Activated T-cell treated with anti-CD3 and anti-CD28 coated beads, Interleukin-2, amount 50 U/mL, for 72 hours (primary cell): ENCODE data around the gene CDC73. TPM values are rescaled to one million over a fixed set of nuclear protein-coding genes. Genes with fewer than 3 reads are reported as not detected.
"Not testable (repeated sequence)": the region's sequence is repeated elsewhere in the genome, so short reads cannot be mapped to it uniquely, and the experiment has no call there.

Source experiments
- ATAC-seq, 2 donors: fragments of 150-1000 bp; cut with Tn5 transposase; replicated peaks in 1 of 2; 2 replicates each; pipeline ENCODE4 v1.10.0; 2021; ENCODE audit warnings: moderate library complexity in 2 of 2, mild to moderate bottlenecking in 1 of 2
- DNase-seq, 2 donors: peaks; one replicate each; pipeline ENCODE4 v3.0.0; 2021 to 2022; ENCODE audit warnings: mixed read lengths in 1 of 2
- H3K27ac Mint-ChIP-seq: one replicate; pipeline ENCODE4 v1.8.0; 2022; ENCODE audit warnings: mild to moderate bottlenecking, moderate library complexity, mixed read lengths
- H3K27me3 Mint-ChIP-seq: one replicate; pipeline ENCODE4 v1.8.0; 2022; ENCODE audit warnings: low read depth, mixed read lengths
- H3K36me3 Mint-ChIP-seq, 2 donors: one replicate each; pipeline ENCODE4 v1.8.0; 2022; ENCODE audit warnings: mixed read lengths in 2 of 2, mild to moderate bottlenecking in 1 of 2; ENCODE audit not compliant: insufficient read depth in 2 of 2
- H3K4me1 Mint-ChIP-seq: one replicate; pipeline ENCODE4 v1.8.0; 2022; ENCODE audit warnings: low read depth, mixed read lengths
- H3K4me3 Mint-ChIP-seq, 2 donors: one replicate each; pipeline ENCODE4 v1.8.0; 2022; ENCODE audit warnings: mild to moderate bottlenecking in 2 of 2, mixed read lengths in 2 of 2, moderate library complexity in 2 of 2
- H3K9me3 Mint-ChIP-seq, 2 donors: one replicate each; pipeline ENCODE4 v1.8.0; 2022; ENCODE audit warnings: mixed read lengths in 2 of 2
- total RNA-seq, 2 donors: library from RNA; stranded (reverse); gene quantifications; one replicate each; pipeline ENCODE4 v1.2.3, GENCODE V29; 2022

Gene CDC73
- total RNA-seq, 2 donors from 2014 or later = 49.1 to 49.7 TPM

- peak; percentile 66 to 72 for DNase-seq
- no peaks in the 10 kb centered on the region for H3K9me3 Mint-ChIP-seq
- peak within 1 kb of the TSS; percentile 87 to 97 for H3K4me3 Mint-ChIP-seq
- peak within 1 kb of the TSS; percentile 73 for H3K27ac Mint-ChIP-seq
- peaks cover 0 to 3% of the 10 kb centered on the region in 2 donors for H3K36me3 Mint-ChIP-seq
- H3K4me1 Mint-ChIP-seq = peaks cover 16% of the 10 kb centered on the region
- ATAC-seq = peak; percentile 88 to 89
- no peaks in the 10 kb centered on the region for H3K27me3 Mint-ChIP-seq
These were observed 16.7 kb upstream of the CDC73 start, which contains the start of gene GLRX2 for GRCh38 chr1:193104907-193105820. Gene GLRX2, minus strand, starts transcription at chr1:193105414. Its CDS starts 32 bp downstream, at chr1:193105382.

DNA sequence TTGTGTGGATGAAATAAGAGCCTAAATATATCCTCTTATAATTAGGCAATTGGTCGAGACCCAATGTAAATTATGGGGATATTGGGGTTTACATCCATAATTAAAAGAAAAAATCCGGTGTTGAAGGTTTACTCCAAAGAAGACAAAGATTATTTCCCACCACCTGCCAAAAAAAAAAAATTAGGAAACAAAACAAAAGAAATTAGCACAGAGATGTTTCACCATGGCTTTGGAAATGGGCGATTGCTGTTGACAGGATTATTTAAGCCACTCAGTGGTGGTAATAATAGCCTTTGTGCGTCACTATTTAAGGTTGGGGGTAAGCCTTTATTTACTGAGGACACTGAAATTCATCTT is 16.0 kb upstream of the CDC73 start:
- peaks cover 16% of the 10 kb centered on the region for H3K4me1 Mint-ChIP-seq
- peak overlapping the region; percentile 73 for H3K27ac Mint-ChIP-seq
- no peak for ATAC-seq

DNA sequence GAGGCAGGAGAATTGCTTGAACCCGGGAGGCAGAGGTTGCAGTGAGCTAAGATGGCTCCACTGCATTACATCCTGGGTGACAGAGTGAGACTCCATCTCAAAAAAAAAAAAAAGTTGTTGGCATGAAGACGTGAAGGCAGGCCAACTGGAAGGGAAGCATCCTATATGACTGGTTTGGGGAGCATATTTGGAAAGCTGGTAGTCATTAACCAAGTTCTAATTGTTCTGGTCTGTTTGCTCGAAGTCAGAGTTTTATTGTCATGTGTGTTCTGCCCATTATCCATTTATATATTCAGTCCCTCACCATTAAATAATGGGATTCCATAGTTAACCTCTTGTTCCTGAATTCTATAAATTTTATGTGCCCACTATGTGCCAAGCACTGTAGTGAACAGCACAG is 13.4 kb upstream of the CDC73 start:
- Mint-ChIP-seq H3K27me3 (no peaks in the 10 kb centered on the region), H3K9me3 (no peaks in the 10 kb centered on the region), H3K36me3 (no peaks in the 10 kb centered on the region), H3K4me3 (no peak overlapping the region), H3K4me1 (peaks cover 12% of the 10 kb centered on the region), H3K27ac (no peak overlapping the region)
- no peak for DNase-seq
- ATAC-seq = no peak

More for the DNA sequence above, 16.0 kb upstream of the CDC73 start:
- Mint-ChIP-seq H3K36me3 (no peaks in the 10 kb centered on the region), H3K4me3 (peak overlapping the region; percentile 87 to 97), H3K9me3 (no peaks in the 10 kb centered on the region), H3K27me3 (no peaks in the 10 kb centered on the region)
- no peak for DNase-seq

GRCh38 chr1:193109619-193110018 is 12.2 kb upstream of the CDC73 start:
- no peak overlapping the region for H3K4me3 Mint-ChIP-seq
- peaks cover 5% of the 10 kb centered on the region for H3K4me1 Mint-ChIP-seq
- no peak for DNase-seq
- H3K27me3 Mint-ChIP-seq = no peaks in the 10 kb centered on the region
- no peak for ATAC-seq
- no peak overlapping the region for H3K27ac Mint-ChIP-seq
- H3K36me3 Mint-ChIP-seq = no peaks in the 10 kb centered on the region
- H3K9me3 Mint-ChIP-seq = no peaks in the 10 kb centered on the region

- DNase-seq = no peak
- peaks cover 5% of the 10 kb centered on the region for H3K4me1 Mint-ChIP-seq
- H3K27ac Mint-ChIP-seq = no peak overlapping the region
- no peaks in the 10 kb centered on the region for H3K36me3 Mint-ChIP-seq
- no peak for ATAC-seq
- no peaks in the 10 kb centered on the region for H3K27me3 Mint-ChIP-seq
- H3K9me3 Mint-ChIP-seq = no peaks in the 10 kb centered on the region
- no peak overlapping the region for H3K4me3 Mint-ChIP-seq
These were observed 11.6 kb upstream of the CDC73 start for GRCh38 chr1:193110246-193110645.

GRCh38 chr1:193110864-193111263 is 11.0 kb upstream of the CDC73 start:
- Mint-ChIP-seq H3K36me3 (no peaks in the 10 kb centered on the region), H3K27me3 (no peaks in the 10 kb centered on the region)
- ATAC-seq = no peak

GRCh38 chr1:193111641-193112090 is 10.2 kb upstream of the CDC73 start:
- Mint-ChIP-seq H3K27ac (no peak overlapping the region), H3K36me3 (no peaks in the 10 kb centered on the region), H3K4me1 (no peaks in the 10 kb centered on the region), H3K4me3 (no peak overlapping the region), H3K9me3 (no peaks in the 10 kb centered on the region), H3K27me3 (no peaks in the 10 kb centered on the region)
- ATAC-seq (no peak), DNase-seq (no peak)

More at GRCh38 chr1:193110864-193111263, 11.0 kb upstream of the CDC73 start:
- H3K27ac Mint-ChIP-seq = no peak overlapping the region
- H3K4me1 Mint-ChIP-seq = no peaks in the 10 kb centered on the region
- no peak overlapping the region for H3K4me3 Mint-ChIP-seq
- H3K9me3 Mint-ChIP-seq = no peaks in the 10 kb centered on the region
- DNase-seq = no peak

DNA sequence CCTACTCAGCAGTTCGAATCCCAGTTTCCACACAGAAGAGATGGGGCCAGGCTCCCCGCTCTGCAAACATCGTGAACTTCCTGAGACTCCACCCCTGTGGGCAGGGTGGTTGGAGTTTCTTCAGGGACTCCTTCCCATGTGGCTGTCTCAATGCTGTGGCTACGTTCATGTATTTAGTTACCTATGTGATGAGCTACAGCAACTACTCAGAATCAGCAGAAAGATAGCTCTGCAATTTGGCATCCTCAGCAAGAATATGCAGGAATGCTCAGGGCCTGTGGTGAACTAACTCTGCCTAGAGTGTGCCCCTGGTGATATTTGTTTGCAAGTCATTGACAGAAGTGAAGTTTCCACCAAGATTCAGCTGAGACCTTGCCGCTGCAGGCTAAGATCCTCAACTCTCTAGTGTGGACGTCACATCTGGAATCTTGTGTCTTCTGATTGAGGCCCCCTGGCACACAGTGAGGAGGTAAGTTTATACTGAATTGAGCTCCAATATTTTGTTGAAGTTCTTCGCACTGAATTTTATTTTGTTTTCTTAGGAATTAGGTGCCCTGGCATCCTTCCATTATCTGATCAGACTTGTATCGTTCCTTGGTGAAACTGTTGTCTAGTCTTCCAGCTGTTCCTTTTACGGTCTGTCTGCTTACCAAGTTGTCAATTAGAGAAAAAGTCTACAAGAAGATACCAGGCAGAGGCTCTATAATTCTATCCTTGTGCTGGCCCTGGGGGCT is 8.4 kb upstream of the CDC73 start:
- H3K4me3 Mint-ChIP-seq = no peak overlapping the region
- H3K9me3 Mint-ChIP-seq = no peaks in the 10 kb centered on the region
- H3K36me3 Mint-ChIP-seq = no peaks in the 10 kb centered on the region
- no peak overlapping the region for H3K27ac Mint-ChIP-seq
- H3K27me3 Mint-ChIP-seq = no peaks in the 10 kb centered on the region
- peaks cover under 1% of the 10 kb centered on the region for H3K4me1 Mint-ChIP-seq
- no peak for ATAC-seq
- no peak for DNase-seq

DNA sequence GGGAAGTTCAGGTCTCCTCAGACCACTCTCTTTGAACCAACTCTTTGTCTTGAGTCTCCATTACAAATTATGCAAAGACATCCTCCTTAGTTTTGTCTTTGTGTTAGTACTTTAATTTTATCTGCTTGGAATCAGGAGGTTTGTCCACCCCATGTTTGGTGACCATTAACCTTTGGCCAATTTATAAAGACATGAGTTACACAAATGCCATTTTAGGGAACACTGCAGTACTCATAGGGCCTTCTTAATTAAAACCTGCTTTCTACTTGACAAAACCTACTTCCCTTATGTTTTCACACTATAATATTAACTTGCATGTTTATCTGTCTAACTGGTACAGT is 7.9 kb upstream of the CDC73 start:
- peaks cover 6% of the 10 kb centered on the region for H3K4me1 Mint-ChIP-seq

GRCh38 chr1:193114485-193115095 is 7.2 kb upstream of the CDC73 start:
- no peaks in the 10 kb centered on the region for H3K27me3 Mint-ChIP-seq
- ATAC-seq (no peak), DNase-seq (no peak)
- no peaks in the 10 kb centered on the region for H3K9me3 Mint-ChIP-seq
- H3K4me1 Mint-ChIP-seq = peaks cover 12% of the 10 kb centered on the region
- H3K27ac Mint-ChIP-seq = no peak overlapping the region
- H3K4me3 Mint-ChIP-seq = no peak overlapping the region
- no peaks in the 10 kb centered on the region for H3K36me3 Mint-ChIP-seq

More for the DNA sequence above, 7.9 kb upstream of the CDC73 start:
- DNase-seq (no peak), ATAC-seq (no peak)
- Mint-ChIP-seq H3K36me3 (no peaks in the 10 kb centered on the region), H3K27me3 (no peaks in the 10 kb centered on the region), H3K9me3 (no peaks in the 10 kb centered on the region), H3K4me3 (no peak overlapping the region), H3K27ac (no peak overlapping the region)

DNA sequence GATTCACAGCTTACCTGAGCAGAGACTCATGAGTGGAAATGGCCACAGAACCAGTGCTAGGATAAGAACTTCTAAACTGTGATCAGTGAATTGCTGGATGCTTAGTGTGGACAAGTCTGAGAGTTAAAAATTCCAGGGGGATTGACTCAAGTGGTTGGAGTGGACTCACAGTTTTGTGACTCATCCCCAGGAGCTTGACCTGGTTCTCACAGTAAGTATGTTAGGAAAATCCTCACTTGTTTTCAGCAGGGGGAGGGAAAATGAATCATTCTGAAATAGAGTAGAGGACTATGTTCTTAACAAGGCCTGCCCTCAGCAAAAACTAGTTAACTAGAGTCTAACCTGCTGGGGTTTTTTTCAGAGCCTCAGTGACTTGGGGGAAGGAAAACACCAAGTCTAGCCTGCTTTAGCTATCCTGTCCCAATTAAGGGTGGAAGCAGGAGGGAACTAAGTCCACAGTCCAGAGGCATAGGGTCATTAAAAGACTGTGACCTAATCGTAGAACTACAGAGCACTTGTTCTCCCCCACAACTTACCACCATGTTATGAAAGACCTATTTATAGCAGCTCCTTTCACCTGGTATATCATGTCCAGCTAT is 6.1 kb upstream of the CDC73 start:
- Mint-ChIP-seq H3K27me3 (no peaks in the 10 kb centered on the region), H3K4me1 (peaks cover 13% of the 10 kb centered on the region), H3K36me3 (no peaks in the 10 kb centered on the region), H3K4me3 (no peak overlapping the region), H3K9me3 (no peaks in the 10 kb centered on the region), H3K27ac (peak overlapping the region; percentile 48)
- DNase-seq = no peak
- no peak for ATAC-seq

DNA sequence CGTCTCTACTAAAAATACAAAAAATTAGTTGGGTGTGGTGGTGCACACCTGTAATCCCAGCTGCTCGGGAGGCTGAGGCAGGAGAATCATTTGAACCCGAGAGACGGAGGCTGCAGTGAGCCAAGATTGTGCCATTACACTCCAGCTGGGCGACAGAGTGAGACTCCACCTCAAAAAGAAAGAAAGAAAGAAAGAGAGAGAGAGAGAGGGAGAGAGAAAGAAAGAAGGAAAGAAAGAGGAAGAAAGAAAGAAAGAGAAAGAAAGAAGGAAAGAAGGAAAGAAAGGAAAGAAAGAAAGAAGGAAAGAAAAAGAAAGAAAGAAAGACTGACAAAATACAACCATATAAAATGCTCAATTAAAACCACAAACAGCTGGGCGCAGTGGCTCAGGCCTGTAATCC is 4.7 kb upstream of the CDC73 start:
- Mint-ChIP-seq H3K27ac (peak overlapping the region; percentile 86), H3K4me1 (peaks cover 21% of the 10 kb centered on the region)
- not testable (repeated sequence) for DNase-seq, H3K27me3 Mint-ChIP-seq, H3K4me3 Mint-ChIP-seq, ATAC-seq, H3K9me3 Mint-ChIP-seq, H3K36me3 Mint-ChIP-seq

- Mint-ChIP-seq H3K4me1 (peaks cover 31% of the 10 kb centered on the region), H3K27me3 (no peaks in the 10 kb centered on the region), H3K4me3 (peak overlapping the region in 1 of 2 donors; percentile 52), H3K36me3 (peaks cover 2 to 5% of the 10 kb centered on the region in 2 donors), H3K27ac (peak overlapping the region; percentile 67), H3K9me3 (no peaks in the 10 kb centered on the region)
- ATAC-seq (no peak), DNase-seq (no peak)
These were observed 3.6 kb upstream of the CDC73 start for GRCh38 chr1:193118194-193118593.
